Measurements from ENCODE around the gene NDUFV2. TPM values are rescaled to one million over a fixed set of nuclear protein-coding genes. Genes with fewer than 3 reads are reported as not detected.

NDUFV2 gene
- 93.2 and 130 TPM in 2 replicates for total RNA-seq

- no peak for DNase-seq (ENCODE audit: extremely low read depth, low read depth, low spot score)
Observed at GRCh38 chr18:9102508-9103375, at the start of gene NDUFV2. Gene NDUFV2 (plus strand): TSS chr18:9102699. CDS start chr18:9102744, 45 bp downstream.

GRCh38 chr18:9053814-9054213 is 48.7 kb upstream of the NDUFV2 start:
- DNase-seq (ENCODE audit: extremely low read depth, low read depth, low spot score) = no peak

DNA sequence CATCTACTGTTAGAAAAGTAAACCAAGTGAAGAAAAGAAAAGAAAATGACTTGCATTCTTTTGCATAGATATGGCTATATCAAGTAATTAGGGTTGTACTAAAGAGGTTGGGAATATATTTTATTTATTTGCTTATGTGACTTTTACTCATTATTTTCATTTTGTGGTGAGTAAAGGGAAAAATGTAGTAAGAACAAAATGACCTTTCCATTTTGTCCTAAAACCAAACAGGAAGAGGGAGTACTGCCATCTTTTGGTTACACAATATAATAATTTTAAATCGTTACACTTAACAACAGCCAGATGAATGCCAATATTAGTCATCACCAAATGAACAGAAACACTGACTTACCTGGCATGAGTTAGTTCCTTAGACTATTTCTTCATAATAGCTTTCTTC is 47.3 kb upstream of the NDUFV2 start:
- no peak for DNase-seq (ENCODE audit: extremely low read depth, low read depth, low spot score)

DNA sequence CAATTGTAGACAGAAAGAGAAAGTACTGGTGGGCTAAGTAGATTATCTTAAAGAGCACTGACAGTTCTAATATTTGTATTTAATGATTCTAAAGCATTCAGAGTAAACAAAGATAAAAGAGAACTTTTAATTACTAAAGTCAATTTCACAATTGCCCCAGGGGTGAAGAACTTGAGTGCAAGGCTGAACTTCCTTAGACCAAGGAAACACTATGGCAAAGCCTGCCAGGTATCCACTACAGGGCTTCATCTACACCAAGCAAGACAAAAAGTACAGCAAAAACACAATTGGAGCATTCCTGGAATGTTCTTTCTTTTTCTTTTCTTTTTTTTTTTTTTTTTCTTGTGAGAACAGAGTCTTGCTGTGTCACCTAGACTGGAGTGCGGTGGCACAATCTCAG is 46.9 kb upstream of the NDUFV2 start:
- no peak for DNase-seq (ENCODE audit: extremely low read depth, low read depth, low spot score)

DNA sequence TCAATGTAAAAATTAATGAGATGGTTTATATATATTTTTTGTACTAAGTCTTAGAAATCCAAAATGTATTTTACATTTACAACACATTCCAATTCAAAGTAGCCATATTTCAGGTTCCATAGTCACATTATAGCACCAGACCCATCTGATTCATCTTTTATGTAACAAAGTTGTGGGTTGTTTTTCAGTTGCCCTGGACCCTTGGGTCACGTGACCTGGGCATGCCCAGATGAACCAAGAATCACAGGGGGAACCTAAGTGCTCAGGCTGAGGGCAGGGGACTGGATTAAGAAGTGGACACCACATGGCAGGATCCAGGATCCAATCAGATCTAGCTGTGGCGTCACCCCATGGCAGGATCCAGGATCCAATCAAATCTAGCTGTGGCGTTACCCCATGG is 44.9 kb upstream of the NDUFV2 start:
- no peak for DNase-seq (ENCODE audit: extremely low read depth, low read depth, low spot score)

- DNase-seq (ENCODE audit: extremely low read depth, low read depth, low spot score) = no peak
Observed at GRCh38 chr18:9058406-9058805, 44.1 kb upstream of the NDUFV2 start.

- no peak for DNase-seq (ENCODE audit: extremely low read depth, low read depth, low spot score)
Observed at GRCh38 chr18:9062418-9062751, 40.1 kb upstream of the NDUFV2 start.

GRCh38 chr18:9065864-9066263 is 36.6 kb upstream of the NDUFV2 start:
- DNase-seq (ENCODE audit: extremely low read depth, low read depth, low spot score) = no peak

- no peak for DNase-seq (ENCODE audit: extremely low read depth, low read depth, low spot score)
Observed at GRCh38 chr18:9066358-9066757, 36.1 kb upstream of the NDUFV2 start.

GRCh38 chr18:9066817-9067306 is 35.6 kb upstream of the NDUFV2 start:
- no peak for DNase-seq (ENCODE audit: extremely low read depth, low read depth, low spot score)

- no peak for DNase-seq (ENCODE audit: extremely low read depth, low read depth, low spot score)
Observed at GRCh38 chr18:9067823-9068222, 34.7 kb upstream of the NDUFV2 start.

DNA sequence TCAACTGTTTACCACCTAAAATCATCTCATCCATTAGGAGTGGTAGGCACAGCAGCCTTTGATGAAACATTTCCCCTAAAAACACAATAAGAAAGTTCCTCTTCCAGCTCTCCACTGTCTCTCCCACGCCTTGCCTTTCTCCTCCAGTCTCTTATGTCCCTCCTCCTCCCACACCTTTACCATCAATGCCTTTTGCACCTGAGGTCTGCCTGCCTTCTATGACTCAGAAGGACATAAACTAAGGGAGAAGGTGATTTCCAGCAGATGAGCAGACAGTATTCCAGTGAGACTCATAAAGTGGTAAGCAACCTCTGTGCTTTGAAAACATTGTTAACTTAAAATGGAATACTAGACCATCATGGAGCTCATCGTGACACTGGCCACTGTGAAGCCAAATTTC is 34.2 kb upstream of the NDUFV2 start:
- no peak for DNase-seq (ENCODE audit: extremely low read depth, low read depth, low spot score)

DNA sequence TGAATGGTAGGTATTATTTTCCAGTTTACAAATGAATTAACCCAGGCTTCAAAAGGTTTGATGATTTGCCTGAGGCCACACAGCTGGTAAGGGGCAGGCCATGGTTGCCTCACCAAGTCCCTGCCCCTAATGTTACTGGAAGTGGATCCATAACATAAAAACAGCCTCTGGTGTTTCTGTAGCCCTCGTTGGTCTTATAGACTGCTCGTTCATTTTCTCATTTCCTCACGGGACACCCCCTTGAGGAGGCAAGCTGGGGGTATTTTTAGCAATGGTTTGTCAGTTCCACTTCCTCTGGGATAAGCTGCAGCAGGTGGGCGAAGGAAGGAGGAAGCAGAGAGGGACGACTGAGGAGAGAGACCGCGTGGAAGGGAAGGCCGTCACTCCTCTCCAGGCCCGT is 32.9 kb upstream of the NDUFV2 start:
- DNase-seq (ENCODE audit: extremely low read depth, low read depth, low spot score) = no peak

GRCh38 chr18:9070212-9070611 is 32.3 kb upstream of the NDUFV2 start:
- DNase-seq (ENCODE audit: extremely low read depth, low read depth, low spot score) = no peak

DNA sequence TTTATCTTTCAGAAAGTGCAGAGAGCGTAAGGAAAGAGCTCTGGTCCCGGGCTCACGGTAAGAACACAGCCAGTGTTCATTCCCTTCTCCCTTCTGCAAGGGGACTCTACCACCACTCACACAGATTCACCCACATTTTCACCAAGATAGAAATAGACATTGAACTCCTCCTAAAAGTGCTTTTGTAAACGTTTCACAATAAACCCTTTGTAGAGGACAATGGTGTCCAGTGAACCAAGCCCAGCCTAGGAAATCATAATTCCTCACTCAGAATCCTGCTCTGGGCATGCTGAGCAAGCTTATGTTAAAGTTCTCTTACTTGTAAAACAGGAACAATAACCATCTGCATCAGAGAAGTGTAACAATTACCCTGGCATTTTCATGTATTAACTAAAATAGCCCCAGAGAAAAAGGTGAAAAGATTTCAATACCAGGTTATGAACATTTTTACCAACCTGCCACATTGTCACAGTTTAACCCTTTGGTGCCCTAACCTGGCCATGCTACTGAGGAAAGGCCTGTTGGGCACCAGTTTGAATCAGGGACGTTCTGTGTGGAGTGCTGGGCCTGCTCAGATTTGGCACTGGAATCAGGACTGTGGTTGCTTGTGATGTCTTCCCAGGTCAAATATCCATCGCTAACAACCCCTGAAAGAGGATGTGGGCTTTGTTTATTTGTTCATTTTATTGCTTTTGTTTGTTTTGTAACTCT is 22.5 kb upstream of the NDUFV2 start:
- no peak for DNase-seq (ENCODE audit: extremely low read depth, low read depth, low spot score)

DNA sequence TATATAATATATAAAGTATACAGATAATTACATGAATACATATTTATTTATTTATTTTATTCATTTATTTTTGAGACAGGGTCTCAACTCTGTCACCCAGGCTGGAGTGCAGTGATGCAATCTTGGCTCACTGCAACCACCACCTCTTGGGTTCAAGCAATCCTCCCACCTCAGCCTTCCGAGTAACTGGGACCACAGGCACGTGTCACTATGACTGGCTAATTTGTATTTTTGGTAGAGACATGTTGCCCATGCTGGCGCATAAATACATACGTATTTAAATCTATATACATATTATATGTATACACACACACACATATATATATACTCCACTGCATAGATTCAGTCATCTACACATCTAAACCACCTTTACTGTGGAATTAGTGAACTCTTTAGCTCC is 20.6 kb upstream of the NDUFV2 start:
- DNase-seq (ENCODE audit: extremely low read depth, low read depth, low spot score) = no peak

GRCh38 chr18:9082711-9083510 is 19.6 kb upstream of the NDUFV2 start:
- DNase-seq (ENCODE audit: extremely low read depth, low read depth, low spot score) = no peak

DNA sequence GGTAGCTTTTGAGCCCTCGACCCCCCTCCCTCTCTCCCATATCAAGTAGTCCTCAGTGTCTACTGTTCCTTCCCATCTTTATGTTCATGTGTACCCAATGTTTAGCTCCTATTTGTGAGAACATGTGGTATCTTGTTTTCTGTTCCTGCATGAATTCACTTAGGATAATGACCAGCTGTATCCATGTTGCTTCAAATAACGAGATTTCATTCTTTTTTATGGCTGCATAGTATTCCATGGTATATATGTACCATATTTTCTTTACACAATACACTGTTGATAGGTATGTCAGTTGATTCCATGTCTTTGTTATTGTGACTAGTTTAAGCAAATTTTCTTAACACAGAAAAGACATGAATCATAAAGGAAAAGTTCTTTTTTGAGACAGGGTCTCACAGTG is 16.5 kb upstream of the NDUFV2 start:
- no peak for DNase-seq (ENCODE audit: extremely low read depth, low read depth, low spot score)

DNA sequence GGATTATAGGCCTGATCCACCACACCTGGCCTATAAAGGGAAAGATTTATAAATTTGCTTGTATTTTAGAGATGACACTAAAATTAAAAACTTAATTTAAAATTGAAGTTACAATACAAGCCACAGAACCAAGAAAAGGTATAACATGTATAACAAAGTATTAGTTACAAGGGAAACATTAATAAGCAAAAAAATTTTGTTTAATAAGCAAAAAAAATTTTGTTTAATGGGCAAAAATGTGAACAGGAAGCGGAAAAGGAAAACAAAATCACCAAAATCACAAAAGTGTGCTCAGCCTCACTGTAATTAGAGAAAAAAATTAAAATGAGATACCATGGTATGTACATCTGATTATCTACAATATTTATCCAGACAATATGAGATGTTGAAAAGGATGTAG is 15.9 kb upstream of the NDUFV2 start:
- DNase-seq (ENCODE audit: extremely low read depth, low read depth, low spot score) = no peak

- DNase-seq (ENCODE audit: extremely low read depth, low read depth, low spot score) = no peak
Observed at GRCh38 chr18:9087144-9087543, 15.4 kb upstream of the NDUFV2 start.

- no peak for DNase-seq (ENCODE audit: extremely low read depth, low read depth, low spot score)
Observed at GRCh38 chr18:9088252-9088651, 14.2 kb upstream of the NDUFV2 start.

Data from glomerular endothelial cell (primary cell).